Smooth muscle cell (in vitro differentiated cells): ENCODE data around the gene ACAD11. TPM values are rescaled to one million over a fixed set of nuclear protein-coding genes. Genes with fewer than 3 reads are reported as not detected.

Experiments
- DNase-seq: peaks from one replicate; lab custom pipeline; 2025; ENCODE audit not compliant: unreplicated experiment; lab: John Stamatoyannopoulos, UW
- H2AFZ ChIP-seq: fragments of 200-600 bp; sonication (generic); 2 replicates; pipeline ENCODE4 v1.6.0; 2016; ENCODE audit warnings: antibody characterized with exemption, low read depth, mild to moderate bottlenecking
- H3F3A ChIP-seq: fragments of 200-600 bp; sonication (generic); 2 replicates; pipeline ENCODE4 v1.6.0; 2017; ENCODE audit warnings: antibody characterized with exemption, low read depth
- H3K27ac ChIP-seq: fragments of 200-600 bp; sonication (generic); 2 replicates; pipeline ENCODE4 v1.5.1; 2016; ENCODE audit warnings: low read depth, mild to moderate bottlenecking
- H3K27me3 ChIP-seq: fragments of 200-600 bp; sonication (generic); 2 replicates; pipeline ENCODE4 v1.6.1; 2016; ENCODE audit warnings: low read depth, mild to moderate bottlenecking
- H3K36me3 ChIP-seq: fragments of 200-600 bp; sonication (generic); 2 replicates; pipeline ENCODE4 v1.5.1; 2016; ENCODE audit warnings: low read depth
- H3K4me1 ChIP-seq: fragments of 200-600 bp; sonication (generic); 2 replicates; pipeline ENCODE4 v1.5.1; 2016; ENCODE audit warnings: low read depth
- H3K4me2 ChIP-seq: fragments of 200-600 bp; sonication (generic); 2 replicates; pipeline ENCODE4 v1.6.0; 2016; ENCODE audit warnings: mild to moderate bottlenecking
- H3K4me3 ChIP-seq: fragments of 200-600 bp; sonication (generic); 2 replicates; pipeline ENCODE4 v1.5.1; 2016; ENCODE audit warnings: mild to moderate bottlenecking
- H3K79me2 ChIP-seq: fragments of 200-600 bp; sonication (generic); 2 replicates; pipeline ENCODE4 v1.6.0; 2016; ENCODE audit warnings: low read depth, mild to moderate bottlenecking
- H3K9ac ChIP-seq: fragments of 200-600 bp; sonication (generic); 2 replicates; pipeline ENCODE4 v1.6.0; 2016; ENCODE audit warnings: low read depth
- H3K9me3 ChIP-seq: fragments of 200-600 bp; sonication (generic); replicated peaks from 2 replicates; pipeline ENCODE4 v1.5.1; 2016; ENCODE audit warnings: low read depth
- H4K20me1 ChIP-seq: fragments of 200-600 bp; sonication (generic); 2 replicates; pipeline ENCODE4 v1.6.0; 2016; ENCODE audit warnings: low read depth
- WGBS: methylation state at CpG from one replicate; pipeline ENCODE4 v1.1.7; 2016; ENCODE audit warnings: low lambda C conversion rate; 5-methylcytosine and 5-hydroxymethylcytosine counted together
- polyA plus RNA-seq: library from polyadenylated mRNA; unstranded; fragments of >200 nt; fragmentation: Nextera tagmentation; extraction: Ambion mirVana; gene quantifications from 2 replicates; pipeline ENCODE4 v1.2.1, GENCODE V29; 2016
- total RNA-seq: library from RNA; depleted of rRNA; stranded (reverse); fragments of >200 nt; gene quantifications from 2 replicates; pipeline ENCODE4 v1.2.3, GENCODE V29; 2014
- TF ChIP-seq, protein P1 (sequence below): fragments of 200-600 bp; sonication (generic); IDR thresholded peaks from 2 replicates; pipeline ENCODE4 v1.5.1; 2017; ENCODE audit warnings: borderline replicate concordance, mild to moderate bottlenecking, antibody characterized with exemption; ENCODE audit not compliant: insufficient read depth, poor library complexity, severe bottlenecking

Gene ACAD11
- total and polyA plus RNA-seq, 2 experiments from 2014 or later = 24.8 to 28.3 TPM

DNA sequence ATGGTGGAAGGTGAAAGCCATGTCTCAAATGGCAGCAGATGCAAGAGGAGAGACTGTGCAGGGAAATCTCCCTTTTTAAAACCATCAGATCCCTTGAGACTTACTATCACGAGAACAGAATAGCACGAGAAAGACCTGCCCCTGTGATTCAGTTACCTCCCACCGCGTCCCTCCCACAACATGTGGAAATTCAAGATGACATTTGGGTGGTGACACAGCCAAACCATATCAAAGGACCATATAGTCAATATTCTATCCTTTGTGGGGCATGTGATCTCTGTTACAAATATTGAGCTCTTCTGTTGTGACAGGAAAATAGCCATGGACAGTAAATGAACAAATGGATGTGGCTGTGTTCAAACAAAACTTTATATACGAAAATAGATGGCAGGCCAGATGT lies 139.7 kb downstream of the ACAD11 start:
- H4K20me1 ChIP-seq = no peaks in the 10 kb centered on the region
- H3K27me3 ChIP-seq = no peaks in the 10 kb centered on the region
- no peak overlapping the region for H3K27ac ChIP-seq
- H3K4me2 ChIP-seq = no peak overlapping the region
- no peaks in the 10 kb centered on the region for H3K9me3 ChIP-seq
- no peaks in the 10 kb centered on the region for H3K79me2 ChIP-seq
- no peak for DNase-seq
- TF ChIP-seq, protein P1, sequence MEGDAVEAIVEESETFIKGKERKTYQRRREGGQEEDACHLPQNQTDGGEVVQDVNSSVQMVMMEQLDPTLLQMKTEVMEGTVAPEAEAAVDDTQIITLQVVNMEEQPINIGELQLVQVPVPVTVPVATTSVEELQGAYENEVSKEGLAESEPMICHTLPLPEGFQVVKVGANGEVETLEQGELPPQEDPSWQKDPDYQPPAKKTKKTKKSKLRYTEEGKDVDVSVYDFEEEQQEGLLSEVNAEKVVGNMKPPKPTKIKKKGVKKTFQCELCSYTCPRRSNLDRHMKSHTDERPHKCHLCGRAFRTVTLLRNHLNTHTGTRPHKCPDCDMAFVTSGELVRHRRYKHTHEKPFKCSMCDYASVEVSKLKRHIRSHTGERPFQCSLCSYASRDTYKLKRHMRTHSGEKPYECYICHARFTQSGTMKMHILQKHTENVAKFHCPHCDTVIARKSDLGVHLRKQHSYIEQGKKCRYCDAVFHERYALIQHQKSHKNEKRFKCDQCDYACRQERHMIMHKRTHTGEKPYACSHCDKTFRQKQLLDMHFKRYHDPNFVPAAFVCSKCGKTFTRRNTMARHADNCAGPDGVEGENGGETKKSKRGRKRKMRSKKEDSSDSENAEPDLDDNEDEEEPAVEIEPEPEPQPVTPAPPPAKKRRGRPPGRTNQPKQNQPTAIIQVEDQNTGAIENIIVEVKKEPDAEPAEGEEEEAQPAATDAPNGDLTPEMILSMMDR = no peak
- no peak overlapping the region for H3K9ac ChIP-seq
- H3F3A ChIP-seq = no peaks in the 10 kb centered on the region
- no peak overlapping the region for H2AFZ ChIP-seq
- no peaks in the 10 kb centered on the region for H3K4me1 ChIP-seq
- H3K36me3 ChIP-seq = peaks cover 32% of the 10 kb centered on the region
- WGBS = 91% methylated on average over 5 of the region's 5 CpGs
- no peak overlapping the region for H3K4me3 ChIP-seq

DNA sequence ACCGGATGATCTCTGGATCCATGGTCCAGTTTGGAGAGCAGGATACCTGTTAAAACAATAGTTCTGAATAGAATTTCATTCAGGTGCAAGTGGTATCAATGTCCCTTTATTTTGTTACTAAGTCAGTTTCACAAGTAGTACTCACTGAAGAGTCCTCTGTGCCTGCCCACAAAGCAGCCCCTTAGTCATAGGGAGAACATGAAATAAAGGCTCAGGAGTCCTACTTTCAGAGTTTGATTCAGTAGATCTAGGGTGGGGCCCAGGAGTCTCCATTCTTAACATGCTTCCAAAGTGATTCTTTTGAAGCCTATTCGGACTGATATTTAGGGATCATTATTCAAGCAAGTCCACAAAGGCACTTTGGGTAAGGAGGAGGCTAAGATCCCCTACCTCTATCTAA lies 142.3 kb downstream of the ACAD11 start:
- H3K27ac ChIP-seq = no peak overlapping the region
- H3K27me3 ChIP-seq = no peaks in the 10 kb centered on the region
- H3K36me3 ChIP-seq = peaks cover 28% of the 10 kb centered on the region
- TF ChIP-seq, protein P1 = no peak
- no peak for DNase-seq
- no peaks in the 10 kb centered on the region for H3F3A ChIP-seq
- no peaks in the 10 kb centered on the region for H4K20me1 ChIP-seq
- no peaks in the 10 kb centered on the region for H3K4me1 ChIP-seq
- no peak overlapping the region for H3K4me2 ChIP-seq
- 92% methylated on average over 2 of the region's 2 CpGs for WGBS
- H3K9me3 ChIP-seq = no peaks in the 10 kb centered on the region
- H3K9ac ChIP-seq = no peak overlapping the region
- no peak overlapping the region for H2AFZ ChIP-seq
- no peaks in the 10 kb centered on the region for H3K79me2 ChIP-seq
- H3K4me3 ChIP-seq = no peak overlapping the region

DNA sequence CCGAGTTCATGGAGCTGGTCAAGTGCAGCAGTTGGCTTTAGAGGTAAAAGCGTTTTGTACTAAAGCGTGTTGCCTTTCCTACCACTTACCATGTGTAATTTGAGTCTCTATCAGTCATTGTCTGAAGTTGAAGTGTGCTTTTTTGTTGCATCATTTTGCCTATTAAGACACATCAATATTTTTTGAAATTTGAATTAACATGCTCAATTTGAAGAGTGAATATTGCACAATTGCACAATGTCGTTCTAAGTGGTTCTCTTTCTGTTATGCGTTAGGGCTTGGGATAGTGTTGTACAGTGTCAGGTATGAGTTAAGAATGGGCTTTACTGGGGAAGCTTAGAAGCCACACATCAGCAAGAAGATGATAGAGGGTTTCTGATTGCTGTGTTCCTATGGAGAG lies 146.6 kb downstream of the ACAD11 start:
- DNase-seq = no peak
- H3K4me1 ChIP-seq = no peaks in the 10 kb centered on the region
- no peak overlapping the region for H2AFZ ChIP-seq
- TF ChIP-seq, protein P1 = no peak
- no peaks in the 10 kb centered on the region for H3K27me3 ChIP-seq
- H4K20me1 ChIP-seq = no peaks in the 10 kb centered on the region
- peaks cover 35% of the 10 kb centered on the region for H3K36me3 ChIP-seq
- no peaks in the 10 kb centered on the region for H3F3A ChIP-seq
- no peak overlapping the region for H3K9ac ChIP-seq
- H3K4me3 ChIP-seq = no peak overlapping the region
- H3K9me3 ChIP-seq = no peaks in the 10 kb centered on the region
- no peak overlapping the region for H3K27ac ChIP-seq
- H3K79me2 ChIP-seq = no peaks in the 10 kb centered on the region
- H3K4me2 ChIP-seq = no peak overlapping the region
- whole genome bisulfite sequencing = 95% methylated on average over 5 of the region's 5 CpGs

DNA sequence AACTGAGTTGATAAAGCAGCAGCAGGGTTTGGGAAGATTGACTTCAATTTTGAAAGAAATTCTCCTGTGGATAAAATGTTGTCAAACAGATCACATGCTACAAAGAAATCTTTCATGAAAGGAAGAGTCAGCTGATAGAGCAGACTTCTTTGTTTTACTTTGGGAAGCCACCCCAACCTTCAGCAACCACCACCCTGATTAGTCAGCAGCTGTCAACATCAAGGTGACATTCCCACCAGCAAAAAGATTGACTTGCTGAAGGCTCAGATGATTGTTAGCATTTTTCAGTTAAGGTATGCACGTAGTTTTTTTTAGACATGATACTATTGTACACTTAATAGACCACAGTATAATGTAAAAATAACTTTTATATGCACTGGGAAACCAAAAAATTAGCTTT lies 150.1 kb downstream of the ACAD11 start:
- no peaks in the 10 kb centered on the region for H3K79me2 ChIP-seq
- H3K27ac ChIP-seq = no peak overlapping the region
- TF ChIP-seq, protein P1 = no peak
- no peak overlapping the region for H3K4me2 ChIP-seq
- no peaks in the 10 kb centered on the region for H3K9me3 ChIP-seq
- H3F3A ChIP-seq = no peaks in the 10 kb centered on the region
- DNase-seq = no peak
- H3K27me3 ChIP-seq = no peaks in the 10 kb centered on the region
- peaks cover 40% of the 10 kb centered on the region for H3K36me3 ChIP-seq
- WGBS = 97% methylated on average over 1 of the region's 1 CpG
- H3K9ac ChIP-seq = no peak overlapping the region
- no peak overlapping the region for H3K4me3 ChIP-seq
- H4K20me1 ChIP-seq = no peaks in the 10 kb centered on the region
- H2AFZ ChIP-seq = no peak overlapping the region
- no peaks in the 10 kb centered on the region for H3K4me1 ChIP-seq
